A549 (cell line): ENCODE results near the gene AIP.

Experiments
- BHLHE40 ChIP-seq: IDR thresholded peaks from 2 replicates; pipeline ENCODE4 v1.6.1; 2012; ENCODE audit warnings: low read depth, low read length, inconsistent platforms
- CTCF ChIP-seq: fragments of >200 bp; sonication (Bioruptor Twin); formaldehyde crosslinking; IDR thresholded peaks from 3 replicates; pipeline ENCODE4 v1.5.1; 2016
- EP300 ChIP-seq, 2 experiments: fragments of >200 bp; sonication (Bioruptor Twin); formaldehyde crosslinking; IDR thresholded peaks; 2 replicates in 1 of 2; 3 replicates in 1 of 2; pipeline ENCODE4 v1.6.1; 2016 to 2017
- HDAC2 ChIP-seq: fragments of 200-600 bp; sonication (generic); IDR thresholded peaks from 2 replicates; pipeline ENCODE4 v1.6.1; 2016
- HES2 ChIP-seq: fragments of >200 bp; sonication (Bioruptor Twin); formaldehyde crosslinking; IDR thresholded peaks from 2 replicates; pipeline ENCODE4 v1.6.1; 2016
- JUNB ChIP-seq: fragments of >200 bp; sonication (Bioruptor Twin); formaldehyde crosslinking; IDR thresholded peaks from 2 replicates; pipeline ENCODE4 v1.6.1; 2016
- KDM5A ChIP-seq: fragments of 200-600 bp; sonication (generic); IDR thresholded peaks from 2 replicates; pipeline ENCODE4 v1.6.1; 2016; ENCODE audit warnings: antibody characterized with exemption, mild to moderate bottlenecking
- MAFK ChIP-seq: fragments of 450-650 bp; IDR thresholded peaks from 2 replicates; pipeline ENCODE4 v1.6.1; 2014; ENCODE audit not compliant: partially characterized antibody
- POLR2A ChIP-seq: IDR thresholded peaks from 2 replicates; pipeline ENCODE4 v1.6.1; 2012; ENCODE audit warnings: mild to moderate bottlenecking, low read length
- RAD21 ChIP-seq, 2 experiments: fragments of >200 bp in 1 of 2; sonication (Bioruptor Twin) in 1 of 2; formaldehyde crosslinking in 1 of 2; IDR thresholded peaks in 1 of 2; conservative IDR thresholded peaks in 1 of 2; 2 replicates in 1 of 2; 3 replicates in 1 of 2; pipeline ENCODE4 v1.6.1; 2012 to 2018; ENCODE audit warnings: inconsistent platforms in 1 of 2
- RFX5 ChIP-seq: fragments of 450-650 bp; IDR thresholded peaks from 2 replicates; pipeline ENCODE4 v1.7.1; 2014; ENCODE audit warnings: antibody characterized with exemption, mild to moderate bottlenecking, moderate library complexity
- TF ChIP-seq, protein P1 (sequence below): IDR thresholded peaks from 2 replicates; pipeline ENCODE4 v1.6.1; 2012

DNA sequence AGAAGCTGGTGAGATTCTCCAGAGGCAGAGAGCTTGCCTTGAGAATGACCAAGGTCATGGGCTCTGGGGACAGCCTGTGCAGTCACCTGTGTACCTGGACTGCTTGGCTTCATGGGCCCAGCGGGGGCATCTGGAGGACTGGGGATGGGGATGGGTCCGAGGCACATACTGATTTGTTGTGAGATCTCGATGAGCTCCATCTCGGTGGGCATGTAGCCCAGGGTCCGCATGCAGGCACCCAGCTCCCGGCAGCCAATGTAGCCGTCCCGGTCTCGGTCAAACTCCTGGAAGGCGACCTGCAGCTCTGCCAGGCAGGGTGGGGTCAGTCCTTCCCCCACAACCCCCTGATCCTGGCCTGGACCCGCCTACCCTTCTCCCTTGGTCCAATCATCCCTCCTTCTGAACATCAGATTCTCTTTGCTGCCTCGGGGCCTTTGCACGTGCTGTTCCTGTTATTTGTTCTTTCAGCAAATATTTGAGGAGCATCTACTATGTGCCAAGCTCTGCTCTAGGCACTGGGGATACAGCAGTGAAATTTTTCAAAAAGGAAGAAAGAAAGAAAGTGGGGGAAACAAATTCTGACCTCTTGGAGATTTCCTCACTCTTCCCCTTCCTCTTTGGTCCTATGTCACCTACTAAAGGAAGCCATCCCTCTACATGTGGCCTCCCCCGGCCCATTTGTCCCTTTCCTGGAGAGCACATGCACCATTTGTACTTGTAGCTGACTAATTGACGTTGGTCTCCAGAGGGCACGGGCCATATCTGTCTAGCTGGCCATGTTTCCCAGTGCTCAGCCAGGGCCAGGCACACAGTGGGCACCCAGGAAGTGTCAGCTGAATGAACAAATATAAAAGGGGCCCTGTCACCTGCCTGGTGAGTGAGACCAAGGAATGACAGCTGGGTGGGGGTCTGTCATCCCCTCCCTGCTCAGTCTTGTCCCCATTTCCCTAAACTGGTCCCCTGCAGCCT lies 38.3 kb downstream of the AIP start:
- no peak for TF ChIP-seq MAFK
- no peak for TF ChIP-seq CTCF
- TF ChIP-seq KDM5A, result no peak
- TF ChIP-seq EP300 (IDR thresholded peaks at IDR 0.05), result no peak
- no peak for TF ChIP-seq RAD21 (conservative IDR thresholded peaks at IDR 0.05 in 1 of 2, IDR thresholded peaks at IDR 0.05 in 1 of 2)
- TF ChIP-seq RFX5, result no peak
- no peak for TF ChIP-seq BHLHE40
- no peak for TF ChIP-seq HDAC2
- no peak for TF ChIP-seq HES2
- no peak for TF ChIP-seq POLR2A
- TF ChIP-seq, protein P1, sequence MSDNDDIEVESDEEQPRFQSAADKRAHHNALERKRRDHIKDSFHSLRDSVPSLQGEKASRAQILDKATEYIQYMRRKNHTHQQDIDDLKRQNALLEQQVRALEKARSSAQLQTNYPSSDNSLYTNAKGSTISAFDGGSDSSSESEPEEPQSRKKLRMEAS, result no peak
- TF ChIP-seq JUNB, result no peak
